Measurements from ENCODE around the gene KLHL42.

KLHL42 gene

GRCh38 chr12:27828196-27828595 lies 48.2 kb downstream of the KLHL42 start:
- ChIA-PET CTCF (no interaction called here), POLR2A (no interaction called here)
- TF ChIP-seq CTCF (IDR thresholded peaks at IDR 0.05; ENCODE audit: control extremely low read depth, extremely low read depth, low read depth, missing control alignments) = no peak
- DNase-seq (ENCODE audit: extremely low spot score) = no peak

DNA sequence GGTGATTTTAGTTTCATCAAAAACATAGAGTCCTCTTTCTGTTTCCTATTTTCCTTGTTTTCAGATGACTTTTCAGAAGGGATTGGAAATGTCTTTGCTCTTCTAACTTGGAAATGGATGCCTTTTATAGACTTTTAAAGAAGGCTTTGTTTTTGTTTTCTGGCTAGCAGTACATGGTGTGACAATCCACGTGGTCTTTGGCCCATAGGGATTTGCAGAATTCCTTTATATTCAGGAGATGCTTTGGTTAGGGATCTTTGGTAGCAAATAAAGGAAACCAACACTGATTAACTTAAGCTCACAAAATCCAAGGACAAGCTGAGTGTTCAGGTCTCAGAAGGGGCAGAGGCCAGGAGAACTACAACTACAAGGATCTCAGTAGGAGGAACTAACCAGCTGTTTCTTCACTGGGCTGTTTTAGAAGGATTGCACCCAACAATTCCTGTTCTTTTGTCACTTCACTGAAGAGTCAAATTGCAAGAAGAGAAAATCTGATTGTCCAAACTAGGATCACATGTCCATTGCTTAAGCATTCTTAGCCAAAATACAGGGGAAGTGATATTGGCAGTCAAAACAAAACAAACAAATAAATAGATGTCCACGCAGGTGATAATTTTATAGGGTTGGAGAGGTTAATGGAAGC lies 58.6 kb downstream of the KLHL42 start:
- DNase-seq (ENCODE audit: extremely low spot score) = no peak
- CTCF ChIA-PET = interaction anchor here (1.0 to 5.8 kb wide), 3 partner anchors 14 to 26 kb away, joined by 3 to 27 read pairs (median 3); no protein-coding TSS in a partner anchor

GRCh38 chr12:27840229-27840999 lies 60.4 kb downstream of the KLHL42 start:
- TF ChIP-seq CTCF (IDR thresholded peaks at IDR 0.05; ENCODE audit: control extremely low read depth, extremely low read depth, low read depth, missing control alignments) = no peak
- ChIA-PET CTCF (interaction anchor here (1.2 to 1.9 kb wide), 4 partner anchors 11 to 17 kb away, joined by 3 to 7 read pairs (median 4); no protein-coding TSS in a partner anchor), POLR2A (no interaction called here)
- no peak for DNase-seq (ENCODE audit: extremely low spot score)

More for the DNA sequence above, 58.6 kb downstream of the KLHL42 start:
- TF ChIP-seq CTCF (IDR thresholded peaks at IDR 0.05; ENCODE audit: control extremely low read depth, extremely low read depth, low read depth, missing control alignments) = no peak
- POLR2A ChIA-PET = no interaction called here

DNA sequence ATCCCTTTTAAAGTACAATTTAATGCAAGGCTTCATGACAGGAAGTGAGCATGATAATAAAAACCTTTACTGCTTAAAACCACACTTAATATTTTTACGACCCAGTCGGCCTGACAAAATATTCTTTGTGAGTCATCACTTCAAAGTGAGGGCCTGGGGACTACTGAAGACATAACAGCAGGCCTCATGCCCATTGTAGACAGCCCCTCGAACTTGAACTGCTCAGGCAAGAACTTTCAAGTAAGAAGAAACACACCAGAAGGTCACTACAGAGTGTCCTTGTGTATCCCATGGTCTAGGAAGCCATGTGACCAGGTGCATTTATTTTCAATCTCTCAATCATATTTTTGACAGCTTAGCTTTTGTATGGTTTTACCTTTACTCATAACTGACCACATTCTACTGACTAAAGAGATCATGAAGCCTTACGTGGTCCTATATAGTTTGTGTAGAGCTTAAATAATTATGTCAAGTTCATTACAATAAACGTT lies 61.4 kb downstream of the KLHL42 start:
- ChIA-PET POLR2A (no interaction called here), CTCF (interaction anchor here (1.0 to 1.9 kb wide), 2 partner anchors 12 to 19 kb away, joined by 4 to 7 read pairs; no protein-coding TSS in a partner anchor)
- DNase-seq (ENCODE audit: extremely low spot score) = no peak
- TF ChIP-seq CTCF (IDR thresholded peaks at IDR 0.05; ENCODE audit: control extremely low read depth, extremely low read depth, low read depth, missing control alignments) = no peak

- TF ChIP-seq CTCF (IDR thresholded peaks at IDR 0.05; ENCODE audit: control extremely low read depth, extremely low read depth, low read depth, missing control alignments) = no peak
- CTCF ChIA-PET = interaction anchor here (0.9 to 3.6 kb wide), 3 partner anchors 14 to 22 kb away, joined by 3 to 12 read pairs (median 4); no protein-coding TSS in a partner anchor
- POLR2A ChIA-PET = no interaction called here
- no peak for DNase-seq (ENCODE audit: extremely low spot score)
Observed at GRCh38 chr12:27843714-27844245, 63.7 kb downstream of the KLHL42 start.

- no peak for DNase-seq (ENCODE audit: extremely low spot score)
- TF ChIP-seq CTCF (IDR thresholded peaks at IDR 0.05; ENCODE audit: control extremely low read depth, extremely low read depth, low read depth, missing control alignments) = no peak
- ChIA-PET POLR2A (no interaction called here), CTCF (interaction anchor here (3.6 kb wide), 1 partner anchor 23 kb away, joined by 12 read pairs; no protein-coding TSS in a partner anchor)
Observed at GRCh38 chr12:27844366-27845090, 64.5 kb downstream of the KLHL42 start.
